Renal pelvis (tissue), 4 donors: ENCODE results near the gene CACUL1. TPM values are rescaled to one million over a fixed set of nuclear protein-coding genes. Genes with fewer than 3 reads are reported as not detected.
"Not testable (repeated sequence)": the region's sequence is repeated elsewhere in the genome, so short reads cannot be mapped to it uniquely, and the experiment has no call there.

Experiments used
- DNase-seq: peaks from one replicate; pipeline ENCODE4 v3.0.0-alpha.2; 2013
- polyA plus RNA-seq, 3 donors: library from polyadenylated mRNA; unstranded; fragments of 120-200 nt; gene quantifications; one replicate each; pipeline ENCODE4 v1.2.1, GENCODE V29; 2013; ENCODE audit not compliant: insufficient read length in 3 of 3

Gene CACUL1
- polyA plus RNA-seq, 3 donors, result 22.1 to 41.3 (median 35.1) TPM

GRCh38 chr10:118694848-118695247 lies 59.9 kb downstream of the CACUL1 start:
- DNase-seq, result no peak

DNA sequence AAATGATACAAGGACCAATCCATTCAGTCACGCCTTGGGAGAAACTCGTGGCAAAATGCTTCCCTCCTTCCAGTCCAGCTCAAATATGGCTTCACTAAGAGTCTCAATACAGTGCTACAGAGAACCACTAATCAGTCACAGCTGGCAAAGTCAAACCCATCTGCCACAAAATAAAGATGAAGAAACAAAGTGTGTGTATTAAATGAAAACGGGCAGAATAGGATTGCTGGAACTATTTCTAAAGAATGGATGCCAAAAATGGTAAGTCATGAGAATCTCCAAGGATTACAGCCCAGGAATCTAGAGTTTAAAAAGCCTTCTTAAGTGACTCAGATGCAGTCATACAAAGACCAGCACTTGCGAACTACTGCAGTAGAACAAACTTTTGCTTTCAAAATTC lies 61.9 kb downstream of the CACUL1 start:
- no peak for DNase-seq

DNA sequence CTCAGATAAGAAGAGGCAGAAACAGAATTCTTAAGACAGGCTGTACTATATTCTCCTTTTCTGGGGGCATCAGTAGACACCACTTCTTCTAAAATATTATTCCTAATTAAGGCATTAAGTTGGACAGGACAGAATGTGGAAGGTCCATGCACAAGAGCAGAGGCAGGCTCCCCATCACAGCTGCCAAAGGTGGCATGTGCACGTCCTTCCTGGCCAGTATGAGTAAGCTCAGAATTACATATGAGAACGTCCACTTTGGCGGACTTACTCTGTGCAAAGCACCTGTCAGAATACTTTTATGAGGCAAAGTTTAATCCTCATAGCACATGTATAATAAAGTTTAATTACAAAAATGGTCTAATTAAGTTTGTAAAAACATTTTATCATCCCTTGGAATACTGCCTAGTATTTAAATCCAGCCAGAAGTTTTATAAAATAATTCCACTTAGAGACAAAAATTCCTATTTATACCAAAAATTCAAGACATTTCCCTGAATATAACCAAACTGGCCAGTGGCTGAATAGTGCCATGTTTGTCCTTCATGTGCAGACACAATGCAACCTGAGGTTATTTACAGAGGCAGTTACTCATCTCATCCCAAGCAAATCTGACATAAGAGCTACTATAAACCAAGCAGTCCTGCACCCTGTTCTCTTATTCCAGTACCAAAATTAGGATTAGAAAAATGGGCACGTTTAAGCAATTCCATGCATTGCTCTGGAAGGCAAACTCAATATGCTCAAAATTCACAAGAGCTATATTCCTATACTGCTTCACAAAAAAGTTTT lies 65.5 kb downstream of the CACUL1 start:
- no peak for DNase-seq

- no peak for DNase-seq
These were observed 67.3 kb downstream of the CACUL1 start for GRCh38 chr10:118687472-118687871.

- DNase-seq, result no peak
These were observed 72.2 kb downstream of the CACUL1 start for GRCh38 chr10:118682533-118682932.

- no peak for DNase-seq
These were observed 74.6 kb downstream of the CACUL1 start for GRCh38 chr10:118680197-118680596.

GRCh38 chr10:118674226-118674919 lies 80.4 kb downstream of the CACUL1 start:
- DNase-seq, result no peak

DNA sequence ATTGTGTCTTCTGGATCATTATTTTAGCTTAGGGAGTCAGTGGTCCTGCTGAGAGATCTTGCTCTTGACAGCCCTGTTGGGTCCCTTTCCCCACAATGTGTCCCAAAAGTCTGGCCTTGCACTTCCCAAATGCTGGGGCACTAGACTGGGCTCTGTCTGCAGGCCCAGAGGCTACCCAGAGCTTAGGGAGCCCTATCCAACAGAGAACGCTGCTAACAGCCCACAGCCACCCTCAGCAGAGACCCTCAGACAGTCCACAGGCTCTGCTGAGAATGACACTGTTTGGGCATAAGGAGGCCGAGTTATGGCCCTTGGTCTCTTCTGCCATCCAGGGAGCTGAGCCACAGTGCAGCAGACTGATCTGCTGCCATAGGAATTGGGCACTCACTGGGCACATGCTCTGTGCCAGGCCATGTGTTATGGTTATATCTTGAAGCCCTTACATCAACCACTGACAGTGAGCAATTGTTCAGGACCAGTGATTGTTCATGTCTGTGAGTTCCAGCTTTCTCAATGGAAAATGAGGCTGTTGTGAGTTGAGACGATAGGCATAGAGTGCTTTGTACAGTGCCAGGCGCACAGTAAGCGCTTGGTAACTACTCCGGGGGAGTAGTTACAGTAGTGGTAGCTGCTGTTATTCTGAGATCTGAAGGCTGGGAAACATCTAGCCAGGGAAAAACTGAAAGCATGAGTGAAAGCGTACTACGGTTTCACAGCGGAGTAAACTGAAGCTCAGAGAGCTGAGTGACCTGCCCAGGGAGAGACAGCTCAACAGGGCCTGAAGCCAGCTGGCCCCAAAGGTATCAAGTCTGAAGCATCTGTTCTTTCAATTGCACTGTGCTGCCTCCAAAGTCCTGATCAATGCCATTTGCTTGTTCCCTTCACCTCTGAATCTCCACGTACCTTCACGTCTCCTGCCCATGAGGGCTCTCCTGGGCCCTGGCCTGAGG lies 81.7 kb downstream of the CACUL1 start:
- no peak for DNase-seq

DNA sequence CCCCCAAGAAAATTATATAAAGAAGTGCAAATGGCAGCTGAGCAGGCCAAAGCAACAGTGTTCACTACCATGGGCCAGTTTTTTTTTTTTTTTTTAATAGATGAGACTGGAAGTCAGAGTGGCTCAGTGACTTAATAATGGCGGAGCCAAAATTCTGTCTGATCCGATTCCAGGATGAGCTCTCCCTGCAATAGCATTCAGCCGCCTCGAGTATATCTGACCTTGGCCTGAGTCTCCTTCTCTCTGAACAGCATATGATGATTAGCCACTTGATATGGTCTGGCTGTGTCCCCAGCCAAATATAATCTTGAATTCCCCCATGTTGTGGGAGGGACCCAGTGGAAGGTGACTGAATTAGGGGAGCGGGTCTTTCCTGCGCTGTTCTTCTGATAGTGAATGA lies 82.6 kb downstream of the CACUL1 start:
- DNase-seq, result no peak

DNA sequence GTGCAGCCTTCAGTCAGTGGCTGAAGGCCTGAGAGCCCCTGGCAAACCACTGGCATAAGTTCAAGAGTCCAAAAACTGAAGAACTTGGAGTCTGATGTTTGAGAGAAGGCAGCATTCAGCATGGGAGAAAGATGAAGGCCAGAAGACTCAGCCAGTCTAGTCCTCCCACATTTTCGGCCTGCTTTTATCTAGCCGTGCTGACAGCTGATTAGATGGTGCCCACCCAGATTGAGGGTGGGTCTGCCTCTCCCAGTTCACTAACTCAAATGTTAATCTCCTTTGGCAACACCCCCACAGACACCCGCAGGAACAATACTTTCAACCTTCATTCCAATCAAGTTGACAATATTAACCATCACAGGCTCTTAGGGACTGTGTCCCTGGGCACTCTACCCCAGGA lies 83.5 kb downstream of the CACUL1 start:
- not testable (repeated sequence) for DNase-seq

DNA sequence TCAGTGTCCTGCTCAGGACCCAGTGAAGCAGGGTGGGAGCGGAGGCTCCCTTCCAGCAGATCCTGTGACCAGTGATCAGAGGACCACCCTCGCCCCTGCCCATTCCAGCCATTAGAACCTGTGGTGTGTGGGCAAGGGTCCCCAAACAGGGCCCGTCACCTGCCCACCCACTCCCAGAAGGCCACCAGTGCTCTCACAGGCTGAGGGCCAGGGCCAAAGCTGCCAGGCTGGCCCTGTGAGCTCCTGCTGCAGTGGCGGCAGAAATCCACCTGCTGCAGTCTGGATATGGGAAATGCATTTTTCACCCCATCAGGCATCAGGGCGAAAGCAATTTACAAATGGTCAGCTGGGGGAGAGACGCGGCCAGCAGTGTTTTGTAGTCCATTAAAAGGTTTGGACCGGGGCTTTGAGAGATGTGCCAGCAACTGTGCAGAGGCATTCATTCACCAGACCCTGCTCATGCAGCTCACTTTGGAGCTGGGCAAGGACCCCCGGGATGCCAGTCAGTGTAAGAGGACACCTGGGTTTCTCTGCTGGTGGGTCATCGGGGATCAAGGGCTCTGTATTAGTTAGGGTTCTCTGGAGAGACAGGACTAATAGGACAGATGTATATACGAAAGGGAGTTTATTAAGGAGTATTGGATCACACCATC lies 84.2 kb downstream of the CACUL1 start:
- no peak for DNase-seq

- DNase-seq, result no peak
These were observed 84.9 kb downstream of the CACUL1 start for GRCh38 chr10:118669835-118670234.

DNA sequence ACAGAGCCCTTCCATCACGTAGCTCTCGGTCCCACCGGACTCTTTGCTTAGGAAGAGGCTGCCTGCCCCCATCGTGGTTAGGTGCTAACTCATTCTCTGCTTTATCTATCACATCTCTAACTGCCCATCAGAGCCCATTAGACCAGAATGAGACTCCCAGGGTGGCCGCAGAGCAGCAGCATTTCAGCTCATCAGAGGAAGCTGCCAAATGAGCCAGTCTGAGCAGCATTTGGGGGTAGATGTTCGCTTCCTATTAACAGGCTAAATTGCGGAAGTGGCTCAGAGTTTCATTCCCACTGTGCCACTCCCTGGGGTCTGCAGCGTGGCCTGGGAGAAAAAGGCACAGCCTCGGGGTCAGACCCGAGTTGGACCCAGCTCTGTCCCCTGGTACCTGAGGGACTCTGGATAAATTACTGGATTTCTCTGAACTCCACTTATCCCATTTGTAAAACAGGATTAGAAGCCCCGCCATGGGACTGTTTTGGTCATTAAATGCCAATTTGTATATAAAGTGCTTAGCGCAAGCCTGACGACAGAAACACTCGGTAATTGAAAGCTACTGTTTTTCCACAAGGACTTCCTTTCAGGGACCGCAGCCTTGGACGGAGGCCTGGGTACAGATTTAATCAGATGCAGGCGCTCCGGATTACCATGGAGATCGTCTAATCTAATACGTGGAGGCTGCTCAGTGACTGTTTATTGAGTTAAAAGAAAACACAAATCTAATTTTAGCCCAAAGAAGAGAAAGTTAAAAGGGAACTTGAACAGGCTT lies 85.6 kb downstream of the CACUL1 start:
- peak; percentile 60 for DNase-seq

GRCh38 chr10:118668228-118668952 lies 86.4 kb downstream of the CACUL1 start:
- DNase-seq, result no peak

- no peak for DNase-seq
These were observed 87.0 kb downstream of the CACUL1 start for GRCh38 chr10:118667732-118668131.

DNA sequence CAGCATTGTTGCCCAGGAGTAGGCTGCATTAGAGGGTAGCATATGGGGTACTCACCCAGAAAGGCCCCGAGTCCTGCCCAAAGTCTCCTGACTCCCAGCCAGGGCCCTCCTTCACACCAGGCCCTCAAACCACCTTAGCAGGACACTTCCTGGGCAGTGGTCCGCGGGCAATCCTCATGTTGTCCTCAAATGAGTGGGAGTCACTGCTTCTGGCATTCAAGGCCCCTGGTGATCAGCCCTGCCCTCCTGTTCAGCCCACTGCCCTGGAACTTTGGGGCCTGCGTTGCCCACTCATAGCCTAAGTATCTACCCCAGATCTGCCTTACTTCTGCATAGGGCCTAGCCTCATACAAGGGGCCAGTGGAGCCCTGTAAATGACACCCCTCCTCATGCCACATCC lies 88.4 kb downstream of the CACUL1 start:
- DNase-seq, result no peak

DNA sequence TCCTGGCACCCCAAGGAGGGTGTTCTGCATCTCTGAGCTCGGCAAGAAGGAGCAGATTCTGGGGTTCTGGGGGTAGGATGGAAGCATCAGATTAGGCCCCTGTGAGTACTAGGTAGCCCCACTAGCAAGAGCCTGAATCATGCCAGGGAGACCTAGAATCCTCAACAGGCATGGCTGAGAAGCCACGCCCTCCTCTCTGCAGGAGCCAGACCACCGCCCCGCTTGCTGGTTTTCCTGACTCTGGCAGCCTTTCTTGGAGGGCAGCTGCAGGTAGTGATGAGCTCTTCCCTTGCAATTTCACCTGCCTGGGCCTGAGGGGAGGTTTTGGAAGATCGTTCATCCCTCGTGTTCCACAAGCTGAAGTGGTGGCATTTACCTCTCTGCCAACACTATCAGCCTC lies 90.4 kb downstream of the CACUL1 start:
- DNase-seq, result no peak

GRCh38 chr10:118663176-118663575 lies 91.6 kb downstream of the CACUL1 start:
- no peak for DNase-seq

DNA sequence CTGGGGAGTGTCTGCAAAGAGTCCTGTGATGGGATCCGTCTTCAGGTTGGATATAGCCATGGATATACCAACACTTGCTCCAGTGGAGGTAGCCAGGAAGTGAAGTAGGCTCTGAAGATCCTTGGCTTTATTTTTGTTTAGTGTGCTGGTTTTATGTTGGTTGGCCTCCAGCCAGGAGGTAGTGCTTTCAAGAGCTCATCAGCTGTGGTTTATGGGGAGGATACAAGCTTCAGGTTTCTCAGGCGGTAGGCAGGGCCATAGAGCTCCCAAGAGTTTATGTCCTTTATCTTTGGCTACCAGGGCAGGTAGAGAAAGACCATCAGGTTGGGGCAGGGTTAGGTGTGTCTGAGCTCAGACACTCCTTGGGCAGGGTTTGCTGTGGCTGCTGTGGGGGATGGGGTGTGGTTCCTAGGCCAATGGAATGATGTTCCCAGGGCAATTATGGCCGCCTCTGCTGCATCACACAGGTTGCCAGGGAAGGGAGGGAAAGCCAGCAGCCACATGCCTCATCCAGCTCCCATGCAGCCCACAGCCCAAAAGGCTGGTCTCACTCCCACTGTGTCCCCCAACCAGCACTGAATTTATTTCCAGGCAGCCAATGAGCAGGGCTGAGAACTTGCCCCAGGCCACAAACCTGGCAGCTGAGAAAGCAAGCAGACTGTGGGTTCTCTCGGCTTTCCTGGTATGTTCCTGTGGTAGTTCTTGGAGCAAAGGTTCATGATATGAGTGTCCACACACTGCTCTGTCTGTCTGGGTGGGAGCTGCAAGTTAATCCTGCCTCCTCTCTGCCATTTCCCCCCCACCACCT lies 92.3 kb downstream of the CACUL1 start:
- no peak for DNase-seq
